HG03064 (cell line): ENCODE measurements around the gene RPS6KB2.
"Not testable (repeated sequence)": the region's sequence is repeated elsewhere in the genome, so short reads cannot be mapped to it uniquely, and the experiment has no call there.

ENCODE experiments used
- ATAC-seq: cut with Tn5 transposase; IDR thresholded peaks from one replicate; pipeline ENCODE4 v1.9.1; 2021; ENCODE audit warnings: low read depth; ENCODE audit not compliant: unreplicated experiment

The RPS6KB2 gene

DNA sequence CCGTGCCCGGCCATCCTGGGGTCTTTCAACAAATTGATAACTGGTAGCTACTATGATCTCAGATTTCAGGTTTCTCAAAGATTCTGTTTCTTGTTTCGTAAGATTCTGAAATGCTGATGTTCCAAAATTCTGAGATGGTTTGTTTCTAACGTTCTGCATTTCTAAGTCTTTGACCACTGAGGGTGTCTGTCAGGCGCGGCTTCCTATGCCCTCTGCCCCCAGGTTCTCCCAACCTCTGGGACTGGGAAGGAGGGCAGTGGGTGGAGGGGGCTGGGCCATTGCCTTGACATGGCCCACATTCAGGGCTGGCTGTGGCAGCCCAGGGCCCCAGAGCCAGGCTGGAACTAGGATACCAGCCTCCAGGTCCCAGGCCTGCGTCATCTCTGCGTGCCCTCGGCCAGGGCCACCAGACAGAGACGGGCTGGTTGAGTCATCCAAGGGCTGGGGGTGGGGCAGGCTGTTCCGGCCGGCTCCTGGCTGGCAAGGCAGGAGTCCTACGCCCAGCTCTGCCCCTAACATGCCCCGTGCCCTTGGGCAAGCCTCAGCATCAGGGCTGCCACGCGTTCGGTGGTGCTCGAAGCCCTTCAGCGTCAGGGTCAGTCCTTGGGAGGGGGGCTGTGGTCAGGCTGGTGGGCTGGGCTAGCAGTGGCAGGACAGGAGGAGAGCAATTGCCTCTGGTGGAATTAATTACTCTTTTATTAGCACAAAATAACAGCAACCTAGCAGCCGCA is 35.6 kb downstream of the RPS6KB2 start:
- ATAC-seq, result no peak

DNA sequence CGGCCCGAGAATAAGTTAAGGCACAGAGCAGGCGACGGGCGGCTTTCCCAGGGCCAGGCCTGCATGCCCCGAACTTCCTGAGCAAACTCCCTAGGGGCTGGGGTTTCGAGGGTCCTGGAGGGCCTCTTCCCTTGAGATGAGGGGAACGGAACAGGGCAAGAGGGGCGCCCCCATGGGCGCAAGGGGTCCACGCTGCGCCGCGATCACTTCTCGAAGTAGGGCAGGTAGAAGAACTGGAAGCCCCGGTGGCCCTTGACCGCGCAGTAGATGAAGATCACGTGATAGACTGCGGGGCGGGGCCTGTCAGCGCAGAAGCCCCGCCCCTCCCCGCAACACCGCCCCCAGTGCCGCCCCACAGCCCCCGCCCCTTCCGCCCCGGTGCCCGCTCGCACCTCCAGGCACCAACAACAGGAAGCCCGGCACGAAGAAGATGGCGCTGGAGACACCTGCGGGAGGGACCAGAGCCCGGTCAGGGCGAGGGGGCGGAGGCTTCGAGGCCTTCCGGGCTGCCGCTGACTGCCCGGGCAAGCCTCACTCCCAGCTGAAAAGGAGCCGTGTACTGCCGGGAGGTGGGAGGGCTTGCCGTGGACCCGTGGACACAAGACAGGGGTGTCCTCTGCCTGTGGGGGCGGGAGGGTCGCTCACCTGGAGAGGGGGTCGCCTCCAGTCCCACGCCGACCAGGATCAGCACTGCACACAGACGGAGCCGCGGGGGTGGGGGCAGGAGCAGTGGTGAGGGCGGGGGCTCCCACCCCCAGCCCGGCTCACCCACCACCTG is 36.3 kb downstream of the RPS6KB2 start:
- ATAC-seq, result no peak

DNA sequence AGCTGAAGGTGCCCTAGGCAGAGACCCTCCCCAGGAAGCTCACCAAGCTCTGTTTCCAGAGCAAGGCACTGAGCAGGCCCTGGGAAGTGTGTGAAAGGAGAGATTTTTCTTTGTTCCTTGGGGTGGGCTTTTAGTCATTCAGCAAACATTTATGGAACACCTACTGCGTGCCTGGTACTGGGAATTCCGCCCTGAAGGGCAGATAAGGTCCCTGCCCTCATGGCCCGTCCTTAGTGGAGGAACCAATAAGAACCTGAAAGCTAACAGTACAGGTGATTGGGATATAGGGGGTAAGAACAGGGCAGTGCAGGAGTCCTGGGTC is 36.9 kb downstream of the RPS6KB2 start:
- ATAC-seq, result no peak

DNA sequence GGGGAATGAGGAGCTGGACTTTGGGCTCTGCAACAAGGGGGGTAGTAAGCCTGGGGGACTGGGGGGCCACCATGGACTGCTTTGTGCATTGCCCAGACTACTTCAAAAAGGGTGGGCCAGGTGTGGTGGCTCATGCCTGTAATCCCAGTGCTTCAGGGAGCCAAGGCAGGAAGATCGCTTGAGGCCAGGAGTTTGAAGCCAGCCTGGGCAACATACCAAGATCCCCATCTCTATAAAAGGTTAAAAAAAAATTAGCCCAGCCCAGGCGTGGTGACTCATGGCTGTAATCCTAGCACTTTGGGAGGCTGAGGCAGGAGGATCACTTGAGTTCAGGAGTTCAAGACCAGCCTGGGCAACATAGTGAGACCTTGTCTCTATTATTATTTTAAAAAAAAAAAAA is 37.2 kb downstream of the RPS6KB2 start:
- ATAC-seq, result not testable (repeated sequence)

DNA sequence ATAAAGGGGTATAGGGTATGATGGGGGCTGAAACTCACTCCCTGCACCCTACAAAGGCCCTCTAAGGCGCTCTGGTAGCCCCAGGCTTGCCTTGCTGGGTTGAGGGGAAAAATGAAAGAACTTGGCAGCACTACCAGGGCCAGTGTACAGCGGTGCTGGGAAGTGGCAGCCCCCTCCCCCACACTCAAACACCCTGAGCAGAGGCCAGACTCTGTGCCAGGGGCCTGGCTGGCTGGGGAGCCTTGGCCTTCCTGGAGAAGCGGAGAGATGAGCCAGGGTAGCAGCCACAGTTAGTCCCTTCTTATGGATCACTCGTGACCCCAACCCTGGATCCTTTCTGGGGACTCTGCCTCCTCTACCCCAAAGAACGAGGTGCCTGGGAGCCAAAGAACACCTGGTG is 38.1 kb downstream of the RPS6KB2 start:
- no peak for ATAC-seq

DNA sequence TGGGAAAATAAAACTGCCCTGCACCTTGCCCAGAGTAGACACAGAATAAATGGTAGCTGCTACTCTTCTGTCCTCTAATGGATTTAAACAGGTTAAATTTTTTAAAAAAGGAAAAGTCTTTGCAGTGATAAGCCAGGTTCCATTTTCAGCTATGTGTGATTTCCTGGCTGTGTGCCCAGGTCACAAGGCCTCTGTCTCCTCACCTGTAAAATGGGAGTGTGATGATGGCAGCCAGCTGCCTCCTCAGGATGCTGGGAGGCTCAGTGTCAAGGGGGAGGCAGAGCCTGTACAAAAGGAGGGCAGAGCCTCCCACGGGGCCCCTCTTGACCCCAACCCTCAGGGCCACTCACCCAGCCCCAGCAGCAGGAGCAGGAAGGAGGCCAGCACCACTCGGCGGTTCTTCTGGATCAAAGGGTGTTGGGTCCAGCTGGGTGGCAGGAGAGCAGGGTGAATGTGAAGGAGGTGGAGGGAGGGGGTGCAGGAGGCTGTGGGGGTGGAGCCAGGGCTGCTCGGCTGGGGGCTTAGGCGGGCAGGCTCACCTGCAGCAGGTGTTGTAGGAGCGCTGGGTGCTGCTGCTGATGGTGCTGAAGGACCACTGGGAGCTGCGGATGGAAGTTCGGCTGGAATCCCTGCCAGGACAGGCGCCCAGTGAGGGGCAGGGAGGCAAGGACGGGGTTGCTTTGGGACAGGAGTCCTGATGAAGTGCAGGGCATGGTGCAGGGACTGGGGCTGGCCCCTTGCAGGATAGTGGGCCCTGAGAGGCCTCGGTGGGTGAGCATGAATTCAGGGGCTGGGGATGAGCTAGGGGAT is 38.9 kb downstream of the RPS6KB2 start:
- ATAC-seq, result no peak

DNA sequence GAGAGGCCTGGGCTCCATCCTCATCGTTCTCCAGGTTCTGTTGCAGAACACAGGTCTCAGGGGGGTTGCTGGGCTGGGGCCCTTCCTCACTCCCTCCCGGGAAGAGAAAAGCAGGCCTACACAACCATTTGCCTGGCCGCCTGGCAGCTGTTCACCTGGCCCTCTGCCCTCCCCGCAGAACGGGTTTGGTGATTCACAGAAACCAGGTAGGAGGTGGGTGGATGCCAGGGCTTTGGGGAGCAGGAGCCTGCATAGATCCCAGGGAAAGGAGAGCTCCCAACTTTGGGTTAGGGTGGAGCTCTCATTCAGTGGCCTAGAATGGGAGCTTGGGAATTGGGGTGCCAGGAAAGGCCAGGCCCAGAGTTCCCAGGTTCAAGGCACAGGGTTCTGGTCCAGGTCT is 39.8 kb downstream of the RPS6KB2 start:
- no peak for ATAC-seq

DNA sequence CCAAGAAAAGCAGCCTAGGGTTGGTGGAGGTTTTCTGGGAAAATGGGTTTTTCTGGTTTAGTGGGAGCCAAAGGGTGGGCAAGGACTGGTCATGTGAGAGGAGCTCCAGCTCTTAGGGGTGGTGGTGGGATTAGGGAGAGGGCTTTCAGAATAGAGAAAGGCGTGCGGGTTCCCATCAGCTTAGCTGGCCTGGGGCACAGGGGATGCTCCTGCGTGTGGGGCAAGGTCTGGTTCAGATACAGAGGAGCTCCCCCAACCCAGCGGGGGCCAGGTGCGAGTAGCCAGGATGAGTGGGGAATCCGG is 40.1 kb downstream of the RPS6KB2 start:
- ATAC-seq, result no peak

DNA sequence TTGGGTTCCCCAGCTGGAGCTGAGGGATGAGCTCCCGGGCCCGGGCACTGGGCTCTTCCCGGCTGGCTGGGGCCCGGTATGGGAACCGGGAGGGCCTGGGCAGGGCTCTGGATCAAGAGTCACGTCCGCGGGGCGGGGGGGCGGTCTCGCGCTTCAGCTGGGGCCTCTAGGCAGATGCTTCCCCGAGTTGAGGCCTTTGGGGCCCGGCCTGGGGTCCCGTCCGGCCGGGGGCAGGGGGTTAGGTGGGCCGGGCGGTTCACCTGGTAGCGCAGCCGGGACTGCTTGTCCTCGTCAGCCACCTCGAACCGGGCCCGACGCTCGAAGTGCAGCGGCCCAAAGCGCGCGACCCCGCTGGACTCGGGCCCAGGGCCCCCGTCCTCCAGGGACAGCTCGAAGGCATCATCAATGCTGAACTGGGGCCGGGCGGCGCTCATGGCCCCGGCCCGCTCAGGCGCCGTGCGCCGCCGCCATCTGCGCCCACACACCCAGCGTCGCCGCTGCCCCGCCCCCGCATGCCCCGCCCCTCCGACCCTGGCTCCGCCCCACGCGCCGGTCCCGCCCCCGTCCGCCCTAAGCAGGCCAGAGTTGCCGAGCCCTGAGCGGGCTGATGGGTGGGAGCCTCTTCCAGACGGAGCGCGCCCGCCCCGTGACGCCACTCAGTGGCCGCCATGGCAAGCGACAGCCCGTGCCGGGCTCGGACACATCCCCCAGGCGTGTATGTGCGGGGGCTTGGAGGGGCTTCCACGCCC is 40.6 kb downstream of the RPS6KB2 start, which contains the start of gene TMEM134:
Gene TMEM134, minus strand, starts transcription at position 493 of the 749 bp plus-strand sequence. Its CDS starts 59 bp downstream, at position 434.
- ATAC-seq, result peak; percentile 55

DNA sequence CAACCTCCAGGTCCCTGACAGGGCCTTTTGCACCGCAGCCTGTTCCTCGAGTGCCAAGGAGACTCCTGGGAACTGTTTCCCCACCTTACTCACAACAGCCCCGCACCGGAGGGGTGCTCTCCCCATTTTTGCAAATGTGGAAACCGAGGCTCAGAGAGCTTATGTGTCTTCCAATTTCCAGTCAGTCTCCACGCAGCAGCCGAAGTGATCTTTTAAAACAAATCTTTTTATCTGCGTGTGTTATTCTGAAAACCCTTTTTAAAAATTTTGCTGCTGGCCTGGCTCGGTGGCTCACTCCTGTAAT is 41.2 kb downstream of the RPS6KB2 start:
- ATAC-seq, result no peak

DNA sequence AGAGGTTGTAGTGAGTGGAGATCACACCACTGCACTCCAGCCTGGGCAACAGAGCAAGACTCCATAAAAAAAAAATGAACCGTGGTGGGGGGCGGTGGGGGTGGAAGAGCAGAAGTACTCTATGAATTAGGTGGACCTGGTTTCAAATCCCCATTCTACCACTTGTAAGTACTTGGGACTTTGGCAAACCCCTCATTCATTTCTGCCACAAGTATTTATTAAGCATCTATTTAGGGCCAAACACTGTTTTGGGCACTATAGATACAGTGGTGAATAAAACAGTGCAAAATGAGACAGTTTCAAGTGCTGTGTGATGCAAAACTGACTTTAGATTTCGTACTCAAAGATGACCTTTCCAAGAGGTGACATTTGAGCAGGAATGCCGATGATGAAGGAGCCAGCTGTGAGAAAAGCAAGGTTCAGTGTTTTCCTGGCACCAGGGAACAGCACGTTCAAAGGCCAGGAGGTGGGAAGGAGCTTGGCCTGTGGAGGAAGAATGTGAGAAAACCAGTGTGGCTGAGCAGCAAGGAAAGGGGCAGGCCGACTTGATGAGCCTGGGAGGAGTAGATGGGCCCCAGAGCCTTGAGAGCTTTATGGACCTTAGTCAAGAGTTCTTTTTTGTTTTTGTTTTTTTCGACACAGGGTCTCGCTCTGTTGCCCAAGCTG is 42.2 kb downstream of the RPS6KB2 start:
- ATAC-seq, result no peak

DNA sequence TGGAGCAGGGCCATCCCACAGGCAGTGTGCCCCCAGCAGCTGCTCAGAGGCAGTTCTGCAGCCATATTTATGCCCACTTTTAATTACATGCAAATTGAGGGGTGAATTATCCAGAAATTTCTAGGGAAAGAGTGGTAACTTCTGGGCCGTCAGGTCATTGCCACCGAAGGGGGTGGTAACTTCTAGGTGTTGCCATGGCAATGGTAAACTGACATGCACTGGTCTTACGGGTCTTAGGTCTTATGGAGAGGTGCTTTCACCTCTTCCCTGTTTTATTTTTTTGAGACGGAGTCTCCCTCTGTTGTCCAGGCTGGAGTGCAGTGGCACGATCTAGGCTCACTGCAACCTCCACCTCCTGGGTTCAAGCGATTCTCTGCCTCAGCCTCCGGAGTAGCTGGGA is 44.6 kb downstream of the RPS6KB2 start:
- ATAC-seq, result no peak

DNA sequence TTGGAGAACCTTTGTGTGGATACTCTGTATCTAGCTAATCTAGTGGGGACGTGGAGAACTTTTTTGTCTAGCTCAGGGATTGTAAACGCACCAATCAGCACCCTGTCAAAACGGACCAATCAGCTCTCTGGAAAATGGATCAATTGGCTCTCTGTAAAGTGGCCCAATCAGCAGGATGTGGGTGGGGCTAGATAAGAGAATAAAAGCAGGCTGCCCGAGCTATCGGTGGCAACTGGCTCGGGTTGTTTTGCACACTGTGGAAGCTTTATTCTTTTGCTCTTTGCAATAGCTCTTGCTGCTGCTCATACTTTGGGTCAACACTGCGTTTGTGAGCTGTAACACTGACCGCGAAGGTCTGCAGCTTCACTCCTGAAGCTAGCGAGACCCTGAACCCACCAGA is 48.4 kb downstream of the RPS6KB2 start:
- not testable (repeated sequence) for ATAC-seq

DNA sequence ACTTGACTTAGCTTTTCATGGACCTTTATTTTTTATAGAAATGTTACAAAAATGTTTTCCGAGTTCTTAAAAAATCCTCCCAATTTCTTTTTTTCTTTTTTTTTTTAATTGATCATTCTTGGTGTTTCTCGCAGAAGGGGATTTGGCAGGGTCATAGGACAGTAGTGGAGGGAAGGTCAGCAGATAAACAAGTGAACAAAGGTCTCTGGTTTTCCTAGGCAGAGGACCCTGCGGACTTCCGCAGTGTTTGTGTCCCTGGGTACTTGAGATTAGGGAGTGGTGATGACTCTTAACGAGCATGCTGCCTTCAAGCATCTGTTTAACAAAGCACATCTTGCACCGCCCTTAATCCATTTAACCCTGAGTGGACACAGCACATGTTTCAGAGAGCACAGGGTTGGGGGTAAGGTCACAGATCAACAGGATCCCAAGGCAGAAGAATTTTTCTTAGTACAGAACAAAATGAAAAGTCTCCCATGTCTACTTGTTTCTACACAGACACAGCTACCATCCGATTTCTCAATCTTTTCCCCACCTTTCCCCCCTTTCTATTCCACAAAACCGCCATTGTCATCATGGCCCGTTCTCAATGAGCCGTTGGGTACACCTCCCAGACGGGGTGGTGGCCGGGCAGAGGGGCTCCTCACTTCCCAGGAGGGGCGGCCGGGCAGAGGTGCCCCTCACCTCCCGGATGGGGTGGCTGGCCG is 49.2 kb downstream of the RPS6KB2 start:
- not testable (repeated sequence) for ATAC-seq

DNA sequence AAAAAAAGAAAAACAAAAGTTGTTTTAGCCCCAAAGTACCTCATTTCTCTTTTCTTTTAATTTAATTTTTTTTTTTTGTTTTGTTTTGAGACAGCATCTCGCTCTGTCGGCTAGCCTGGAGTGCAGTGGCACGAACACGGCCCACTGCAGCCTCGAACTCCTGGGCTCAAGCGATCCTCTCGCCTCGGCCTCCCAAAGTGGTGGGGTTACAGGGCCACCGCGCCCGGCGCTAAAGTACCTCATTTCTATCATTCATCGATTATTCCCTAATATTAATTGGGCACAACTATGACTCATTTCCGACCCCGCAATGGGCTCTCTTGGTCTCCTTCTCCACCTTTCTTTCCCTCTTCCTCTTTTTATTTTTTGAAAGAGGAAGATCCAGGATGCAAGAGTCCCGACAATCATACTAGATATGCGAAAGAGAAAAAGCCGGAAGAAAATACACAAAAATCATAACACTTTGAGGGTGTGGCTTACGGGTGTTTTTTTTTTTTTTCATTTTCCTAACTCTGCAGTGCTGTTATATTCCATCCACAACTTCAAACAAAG is 54.1 kb downstream of the RPS6KB2 start:
- no peak for ATAC-seq

DNA sequence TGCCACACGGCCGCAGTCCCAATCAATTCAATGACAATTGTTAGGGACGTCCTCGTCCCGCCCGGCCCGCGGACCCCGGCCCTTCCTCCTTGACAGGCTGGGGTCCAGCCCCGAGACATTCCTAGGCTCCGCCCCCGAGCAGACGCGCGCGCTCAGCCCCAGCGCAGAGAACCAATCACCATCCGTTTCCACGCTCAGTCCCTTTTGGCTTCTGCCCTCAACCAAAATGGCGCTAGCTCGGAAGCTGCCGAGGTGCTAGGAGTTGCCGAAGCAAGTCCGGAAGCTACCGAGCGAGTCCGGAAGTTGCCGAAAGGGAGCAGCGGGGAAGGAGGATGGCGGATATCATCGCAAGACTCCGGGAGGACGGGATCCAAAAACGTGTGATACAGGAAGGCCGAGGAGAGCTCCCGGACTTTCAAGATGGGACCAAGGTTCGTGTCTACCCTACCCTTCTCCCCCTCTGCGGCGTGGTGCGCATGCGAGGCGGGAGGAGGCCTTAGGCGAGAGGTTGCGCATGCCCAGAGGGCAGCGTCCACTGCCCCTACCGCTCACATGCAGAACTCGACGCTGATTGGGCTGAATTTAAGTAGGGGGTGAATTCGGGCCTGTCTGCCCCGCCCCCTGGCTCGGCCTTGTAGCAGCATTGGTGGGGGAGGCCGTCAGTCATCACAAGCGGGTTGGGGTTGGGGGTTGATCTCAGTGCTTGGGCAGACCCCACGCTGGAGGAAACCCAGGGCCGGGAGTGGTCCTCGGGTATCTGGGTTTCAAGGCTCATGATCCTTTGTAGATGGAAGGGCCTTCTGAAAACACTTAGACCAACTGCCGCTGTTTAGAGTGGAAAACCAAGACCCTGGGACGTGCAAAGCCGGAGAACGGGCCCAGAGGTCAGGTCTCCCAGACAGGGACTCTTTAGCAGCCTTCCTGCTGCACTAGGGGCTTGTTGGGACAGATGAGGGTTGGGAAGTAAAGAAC is 54.8 kb downstream of the RPS6KB2 start, which contains the start of gene AIP:
Gene AIP, plus strand, starts transcription at position 200 of the 972 bp plus-strand sequence. Its CDS starts 133 bp downstream, at position 333.
- ATAC-seq, result peak; percentile 61

DNA sequence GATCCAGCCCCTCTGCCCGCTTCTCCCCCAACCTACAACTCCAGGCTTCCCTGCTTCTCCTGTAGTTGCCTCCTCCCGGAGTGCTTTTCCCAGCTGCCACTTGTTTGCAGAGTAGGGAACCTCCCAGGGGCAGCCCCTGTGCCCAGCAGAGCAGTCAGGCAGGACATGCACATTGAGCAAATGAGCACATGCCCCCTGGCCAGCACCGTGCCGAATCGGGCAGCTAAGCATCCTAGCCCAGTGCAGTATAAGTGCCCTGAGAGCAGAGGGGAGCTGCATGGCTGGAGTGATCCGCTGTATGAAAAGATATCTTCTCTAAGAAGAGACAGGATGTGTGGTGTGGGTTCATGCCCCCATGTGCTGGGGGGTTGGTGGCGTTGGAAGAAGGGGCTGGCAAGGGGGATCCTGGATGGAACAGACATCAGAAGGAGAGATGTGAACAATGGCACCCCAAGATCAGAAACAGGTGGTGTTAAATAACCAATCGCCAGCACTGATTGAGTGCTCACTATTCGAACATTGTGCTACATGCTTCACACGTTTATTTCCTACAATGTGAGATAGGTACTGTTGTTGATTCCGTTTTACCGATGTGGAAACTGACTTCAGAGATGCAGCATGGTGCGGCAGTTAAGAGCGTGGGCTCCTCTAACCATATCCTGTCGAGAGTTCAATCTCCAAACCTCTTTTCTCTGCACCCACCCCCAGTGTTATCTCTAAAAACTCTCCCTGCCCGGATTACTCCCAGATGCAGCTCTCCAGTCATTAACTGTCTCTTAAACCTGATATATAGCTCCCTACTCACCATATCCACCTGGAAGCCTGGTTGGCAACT is 55.8 kb downstream of the RPS6KB2 start:
- no peak for ATAC-seq
